MCF 10A (cell line): ENCODE data around the gene S100A2. TPM values are rescaled to one million over a fixed set of nuclear protein-coding genes. Genes with fewer than 3 reads are reported as not detected.
A peak's percentile ranks its signal among the peaks of the same experiment; 100 is the strongest.

Experiments used
- BruUV-seq: library from RNA; stranded (reverse); fragments of 400-500 nt; replicated peaks from 2 replicates; lab custom pipeline; 2021; lab: Mats Ljungman, UMichigan
- CTCF ChIA-PET: fragments of 300-600 bp; sonication (Branson Sonifier 250); formaldehyde crosslinking; extraction: SDS; loops from one replicate; lab custom pipeline; 2021; ENCODE audit warnings: antibody characterized with exemption, inconsistent platforms; lab: Yijun Ruan, JAX
- POLR2A ChIA-PET: fragments of 300-600, 350-650 bp; sonication (Branson Sonifier 250); formaldehyde crosslinking; extraction: SDS; loops from one replicate; lab custom pipeline; 2020; ENCODE audit warnings: antibody characterized with exemption, inconsistent platforms; lab: Yijun Ruan, JAX
- DNase-seq: peaks from one replicate; pipeline ENCODE4 v3.0.0-alpha.2; 2018; ENCODE audit not compliant: unreplicated experiment
- H3K27ac Mint-ChIP-seq: one replicate; pipeline ENCODE4 v1.8.0; 2022; ENCODE audit warnings: mild to moderate bottlenecking, low read depth, mixed read lengths; ENCODE audit not compliant: unreplicated experiment
- H3K27me3 Mint-ChIP-seq: one replicate; pipeline ENCODE4 v1.8.0; 2022; ENCODE audit warnings: mixed read lengths; ENCODE audit not compliant: insufficient read depth, unreplicated experiment
- H3K36me3 Mint-ChIP-seq: one replicate; pipeline ENCODE4 v1.8.0; 2022; ENCODE audit warnings: mild to moderate bottlenecking, moderate library complexity, mixed read lengths; ENCODE audit not compliant: insufficient read depth, unreplicated experiment
- H3K4me1 Mint-ChIP-seq: one replicate; pipeline ENCODE4 v1.8.0; 2022; ENCODE audit warnings: mixed read lengths; ENCODE audit not compliant: insufficient read depth, unreplicated experiment
- H3K4me3 Mint-ChIP-seq: one replicate; pipeline ENCODE4 v1.8.0; 2022; ENCODE audit warnings: mild to moderate bottlenecking, moderate library complexity, mixed read lengths; ENCODE audit not compliant: unreplicated experiment
- H3K9me3 Mint-ChIP-seq: one replicate; pipeline ENCODE4 v1.8.0; 2022; ENCODE audit warnings: mixed read lengths; ENCODE audit not compliant: unreplicated experiment
- CTCF ChIP-seq: fragments of 200-600 bp; IDR thresholded peaks from one replicate; pipeline ENCODE4 v1.8.0; 2022; ENCODE audit warnings: antibody characterized with exemption, mild to moderate bottlenecking; ENCODE audit not compliant: unreplicated experiment
- intact Hi-C: fragments of 100-400 bp; cut with micrococcal nuclease; formaldehyde crosslinking; loops from 2 replicates; pipeline ENCODE4 v1.14.1; 2022
- total RNA-seq: library from RNA; stranded (reverse); gene quantifications from 2 replicates; pipeline ENCODE4 v1.2.3, GENCODE V29; 2022

Gene S100A2
- total RNA-seq, 1 experiment from 2014 or later = 5,064 TPM

GRCh38 chr1:153612111-153612754, 46.6 kb upstream of the S100A2 start:
- CTCF ChIA-PET = interaction anchor here (0.6 to 11.8 kb wide), 18 partner anchors 10 to 358 kb away, joined by 3 to 214 read pairs (median 4); partner anchors contain the start of genes CHTOP, S100A1 and S100A13
- Mint-ChIP-seq H3K36me3 (peaks cover 36% of the 10 kb centered on the region), H3K4me3 (peak overlapping the region; percentile 90), H3K9me3 (no peaks in the 10 kb centered on the region), H3K27me3 (no peaks in the 10 kb centered on the region), H3K4me1 (peaks cover 75% of the 10 kb centered on the region), H3K27ac (peak overlapping the region; percentile 94)
- peak; percentile 65 for DNase-seq
- no TSS peak for BruUV-seq
- POLR2A ChIA-PET = interaction anchor here (0.5 to 46.1 kb wide), 41 partner anchors 3 to 1620 kb away, joined by 3 to 1272 read pairs (median 7); partner anchors contain the start of genes CHTOP, CREB3L4, GATAD2B and ILF2
- TF ChIP-seq CTCF = no peak
- intact Hi-C loops = no loop called here

GRCh38 chr1:153611356-153611755, 45.7 kb upstream of the S100A2 start:
- ChIA-PET CTCF (interaction anchor here (1.4 to 11.8 kb wide), 7 partner anchors 16 to 116 kb away, joined by 5 to 214 read pairs (median 37); partner anchors contain the start of genes CHTOP, S100A1 and S100A13), POLR2A (interaction anchor here (0.5 to 46.1 kb wide), 25 partner anchors 4 to 1619 kb away, joined by 3 to 1272 read pairs (median 11); partner anchors contain the start of genes CHTOP, ILF2, JTB and S100A1)
- no peak for DNase-seq
- H3K36me3 Mint-ChIP-seq = peaks cover 45% of the 10 kb centered on the region
- BruUV-seq = TSS peak; percentile 86
- peak overlapping the region; percentile 94 for H3K27ac Mint-ChIP-seq
- intact Hi-C loops = loop anchor here (1.0 to 2.0 kb wide), 2 partner anchors 15 to 60 kb away; no protein-coding TSS in a partner anchor
- no peak for TF ChIP-seq CTCF
- no peaks in the 10 kb centered on the region for H3K27me3 Mint-ChIP-seq
- peak overlapping the region; percentile 90 for H3K4me3 Mint-ChIP-seq
- H3K4me1 Mint-ChIP-seq = peaks cover 67% of the 10 kb centered on the region
- H3K9me3 Mint-ChIP-seq = no peaks in the 10 kb centered on the region

GRCh38 chr1:153610811-153611301, 45.2 kb upstream of the S100A2 start:
- ChIA-PET CTCF (interaction anchor here (0.7 to 11.8 kb wide), 8 partner anchors 17 to 1646 kb away, joined by 3 to 214 read pairs (median 22); partner anchors contain the start of genes S100A1 and S100A13), POLR2A (interaction anchor here (0.5 to 46.1 kb wide), 23 partner anchors 5 to 571 kb away, joined by 3 to 1272 read pairs (median 9); partner anchors contain the start of genes CHTOP, ILF2, S100A1 and S100A13)
- Mint-ChIP-seq H3K9me3 (no peaks in the 10 kb centered on the region), H3K36me3 (peaks cover 50% of the 10 kb centered on the region), H3K4me3 (peak overlapping the region; percentile 90), H3K27me3 (no peaks in the 10 kb centered on the region), H3K27ac (peak overlapping the region; percentile 94), H3K4me1 (peaks cover 62% of the 10 kb centered on the region)
- no peak for TF ChIP-seq CTCF
- BruUV-seq = no TSS peak
- intact Hi-C loops = loop anchor here (1.0 to 2.0 kb wide), 2 partner anchors 14 to 60 kb away; no protein-coding TSS in a partner anchor
- peak; percentile 99 for DNase-seq

DNA sequence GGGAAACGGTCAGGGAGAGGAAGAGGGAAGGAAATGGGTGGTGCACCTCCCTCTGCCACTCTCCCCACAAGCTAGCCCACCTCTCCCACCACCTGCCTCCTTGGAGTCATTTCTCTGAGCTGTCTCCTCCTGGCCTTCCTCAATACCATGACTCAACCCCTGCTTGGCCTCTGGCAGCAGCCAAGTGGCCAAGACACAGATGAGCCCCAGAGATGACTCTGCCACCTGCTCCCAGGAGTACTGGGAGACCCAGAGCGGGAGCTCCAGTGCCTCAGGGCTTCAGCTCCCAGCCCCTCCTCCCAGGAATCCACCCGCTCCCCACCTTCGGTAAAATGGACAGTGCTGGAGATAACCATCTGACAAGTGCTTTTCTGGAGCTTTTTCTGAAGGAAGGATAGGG, 44.7 kb upstream of the S100A2 start:
- BruUV-seq = TSS peak; percentile 1
- Mint-ChIP-seq H3K4me1 (peaks cover 56% of the 10 kb centered on the region), H3K27me3 (no peaks in the 10 kb centered on the region), H3K27ac (peak overlapping the region; percentile 94), H3K9me3 (no peaks in the 10 kb centered on the region), H3K4me3 (peak overlapping the region; percentile 90), H3K36me3 (peaks cover 55% of the 10 kb centered on the region)
- TF ChIP-seq CTCF = no peak
- DNase-seq = peak; percentile 95
- CTCF ChIA-PET = interaction anchor here (0.6 to 11.8 kb wide), 9 partner anchors 8 to 1646 kb away, joined by 3 to 214 read pairs (median 4); partner anchors contain the start of genes S100A1 and S100A13
- intact Hi-C loops = loop anchor here (2.0 kb wide), 1 partner anchor 14 kb away; no protein-coding TSS in a partner anchor
- POLR2A ChIA-PET = interaction anchor here (0.6 to 27.9 kb wide), 19 partner anchors 12 to 1082 kb away, joined by 3 to 1272 read pairs (median 6); partner anchors contain the start of genes CHTOP, ILF2, S100A1 and S100A13
